ENCODE measurements around the gene EXOC4.

The EXOC4 gene

GRCh38 chr7:133583545-133584171 lies 330.8 kb downstream of the EXOC4 start:
- DNase-seq (ENCODE audit: low read depth, low spot score), result no peak

GRCh38 chr7:133584956-133585668 lies 332.2 kb downstream of the EXOC4 start:
- Histone ChIP-seq H3K4me3 (ENCODE audit: insufficient read length, low read depth) (no peak overlapping the region), H3K27me3 (ENCODE audit: insufficient read depth, insufficient read length) (no peaks in the 10 kb centered on the region), H3K4me1 (ENCODE audit: insufficient read depth, insufficient read length) (no peaks in the 10 kb centered on the region), H3K36me3 (ENCODE audit: insufficient read depth, insufficient read length, low read length) (no peaks in the 10 kb centered on the region), H3K9me3 (ENCODE audit: insufficient read depth, low read length) (no peaks in the 10 kb centered on the region), H3K9ac (ENCODE audit: insufficient read length, low read depth) (no peak overlapping the region)
- TF ChIP-seq ZNF274 (IDR thresholded peaks at IDR 0.05; ENCODE audit: low read depth, low read length) (no peak), YY1 (IDR thresholded peaks at IDR 0.05; ENCODE audit: insufficient read depth, insufficient read length) (no peak), SUZ12 (IDR thresholded peaks at IDR 0.05; ENCODE audit: extremely low read depth, insufficient read depth, insufficient read length) (no peak)
- no peak for DNase-seq (ENCODE audit: low read depth, low spot score)

More at GRCh38 chr7:133583545-133584171, 330.8 kb downstream of the EXOC4 start:
- Histone ChIP-seq H3K4me1 (ENCODE audit: insufficient read depth, insufficient read length) (no peaks in the 10 kb centered on the region), H3K9me3 (ENCODE audit: insufficient read depth, low read length) (no peaks in the 10 kb centered on the region), H3K27me3 (ENCODE audit: insufficient read depth, insufficient read length) (no peaks in the 10 kb centered on the region), H3K9ac (ENCODE audit: insufficient read length, low read depth) (no peak overlapping the region), H3K36me3 (ENCODE audit: insufficient read depth, insufficient read length, low read length) (no peaks in the 10 kb centered on the region), H3K4me3 (ENCODE audit: insufficient read length, low read depth) (no peak overlapping the region)
- no peak for TF ChIP-seq YY1 (IDR thresholded peaks at IDR 0.05; ENCODE audit: insufficient read depth, insufficient read length)
- no peak for TF ChIP-seq SUZ12 (IDR thresholded peaks at IDR 0.05; ENCODE audit: extremely low read depth, insufficient read depth, insufficient read length)
- no peak for TF ChIP-seq ZNF274 (IDR thresholded peaks at IDR 0.05; ENCODE audit: low read depth, low read length)

DNA sequence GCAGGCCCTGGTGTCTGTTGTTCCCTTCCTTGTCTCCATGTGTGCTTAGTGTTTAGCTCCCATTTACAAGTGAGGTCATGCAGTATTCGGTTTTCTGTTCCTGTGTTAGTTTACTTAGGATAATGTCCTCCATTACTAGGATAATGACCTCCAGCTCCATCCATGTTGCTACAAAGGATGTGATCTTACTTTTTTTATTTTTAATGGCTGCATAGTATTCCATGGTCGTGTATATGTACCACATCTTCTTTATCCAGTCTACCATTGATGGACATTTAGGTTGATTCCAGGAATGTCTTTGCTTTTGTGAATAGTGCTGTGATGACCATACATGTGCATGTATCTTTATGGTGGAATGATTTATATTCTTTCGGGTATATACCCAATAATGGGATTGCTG lies 333.4 kb downstream of the EXOC4 start:
- Histone ChIP-seq H3K4me3 (ENCODE audit: insufficient read length, low read depth) (no peak overlapping the region), H3K9ac (ENCODE audit: insufficient read length, low read depth) (no peak overlapping the region), H3K9me3 (ENCODE audit: insufficient read depth, low read length) (no peaks in the 10 kb centered on the region), H3K36me3 (ENCODE audit: insufficient read depth, insufficient read length, low read length) (no peaks in the 10 kb centered on the region), H3K4me1 (ENCODE audit: insufficient read depth, insufficient read length) (no peaks in the 10 kb centered on the region), H3K27me3 (ENCODE audit: insufficient read depth, insufficient read length) (no peaks in the 10 kb centered on the region)
- TF ChIP-seq SUZ12 (IDR thresholded peaks at IDR 0.05; ENCODE audit: extremely low read depth, insufficient read depth, insufficient read length) (no peak), YY1 (IDR thresholded peaks at IDR 0.05; ENCODE audit: insufficient read depth, insufficient read length) (no peak)
- DNase-seq (ENCODE audit: low read depth, low spot score), result no peak

- DNase-seq (ENCODE audit: low read depth, low spot score), result no peak
- H3K27me3 ChIP-seq (ENCODE audit: insufficient read depth, insufficient read length), result no peaks in the 10 kb centered on the region
- no peaks in the 10 kb centered on the region for H3K9me3 ChIP-seq (ENCODE audit: insufficient read depth, low read length)
- H3K36me3 ChIP-seq (ENCODE audit: insufficient read depth, insufficient read length, low read length), result no peaks in the 10 kb centered on the region
- no peaks in the 10 kb centered on the region for H3K4me1 ChIP-seq (ENCODE audit: insufficient read depth, insufficient read length)
- TF ChIP-seq YY1 (IDR thresholded peaks at IDR 0.05; ENCODE audit: insufficient read depth, insufficient read length) (no peak), SUZ12 (IDR thresholded peaks at IDR 0.05; ENCODE audit: extremely low read depth, insufficient read depth, insufficient read length) (no peak), ZNF274 (IDR thresholded peaks at IDR 0.05; ENCODE audit: low read depth, low read length) (no peak)
- H3K9ac ChIP-seq (ENCODE audit: insufficient read length, low read depth), result no peak overlapping the region
- H3K4me3 ChIP-seq (ENCODE audit: insufficient read length, low read depth), result no peak overlapping the region
Observed at GRCh38 chr7:133587903-133588302, 335.0 kb downstream of the EXOC4 start.

- no peak overlapping the region for H3K9ac ChIP-seq (ENCODE audit: insufficient read length, low read depth)
- no peaks in the 10 kb centered on the region for H3K27me3 ChIP-seq (ENCODE audit: insufficient read depth, insufficient read length)
- H3K36me3 ChIP-seq (ENCODE audit: insufficient read depth, insufficient read length, low read length), result no peaks in the 10 kb centered on the region
- H3K4me1 ChIP-seq (ENCODE audit: insufficient read depth, insufficient read length), result no peaks in the 10 kb centered on the region
- TF ChIP-seq YY1 (IDR thresholded peaks at IDR 0.05; ENCODE audit: insufficient read depth, insufficient read length) (no peak), ZNF274 (IDR thresholded peaks at IDR 0.05; ENCODE audit: low read depth, low read length) (no peak), SUZ12 (IDR thresholded peaks at IDR 0.05; ENCODE audit: extremely low read depth, insufficient read depth, insufficient read length) (no peak)
- no peaks in the 10 kb centered on the region for H3K9me3 ChIP-seq (ENCODE audit: insufficient read depth, low read length)
- H3K4me3 ChIP-seq (ENCODE audit: insufficient read length, low read depth), result no peak overlapping the region
- DNase-seq (ENCODE audit: low read depth, low spot score), result no peak
Observed at GRCh38 chr7:133590795-133591194, 337.9 kb downstream of the EXOC4 start.

- Histone ChIP-seq H3K4me3 (ENCODE audit: insufficient read length, low read depth) (no peak overlapping the region), H3K9ac (ENCODE audit: insufficient read length, low read depth) (no peak overlapping the region), H3K27me3 (ENCODE audit: insufficient read depth, insufficient read length) (no peaks in the 10 kb centered on the region), H3K9me3 (ENCODE audit: insufficient read depth, low read length) (no peaks in the 10 kb centered on the region), H3K4me1 (ENCODE audit: insufficient read depth, insufficient read length) (no peaks in the 10 kb centered on the region), H3K36me3 (ENCODE audit: insufficient read depth, insufficient read length, low read length) (no peaks in the 10 kb centered on the region)
- DNase-seq (ENCODE audit: low read depth, low spot score), result no peak
- no peak for TF ChIP-seq ZNF274 (IDR thresholded peaks at IDR 0.05; ENCODE audit: low read depth, low read length)
Observed at GRCh38 chr7:133591704-133592340, 338.9 kb downstream of the EXOC4 start.

GRCh38 chr7:133593561-133593960 lies 340.7 kb downstream of the EXOC4 start:
- Histone ChIP-seq H3K9me3 (ENCODE audit: insufficient read depth, low read length) (no peaks in the 10 kb centered on the region), H3K36me3 (ENCODE audit: insufficient read depth, insufficient read length, low read length) (no peaks in the 10 kb centered on the region), H3K27me3 (ENCODE audit: insufficient read depth, insufficient read length) (no peaks in the 10 kb centered on the region), H3K4me3 (ENCODE audit: insufficient read length, low read depth) (no peak overlapping the region), H3K9ac (ENCODE audit: insufficient read length, low read depth) (no peak overlapping the region), H3K4me1 (ENCODE audit: insufficient read depth, insufficient read length) (no peaks in the 10 kb centered on the region)
- TF ChIP-seq SUZ12 (IDR thresholded peaks at IDR 0.05; ENCODE audit: extremely low read depth, insufficient read depth, insufficient read length) (no peak), YY1 (IDR thresholded peaks at IDR 0.05; ENCODE audit: insufficient read depth, insufficient read length) (no peak), ZNF274 (IDR thresholded peaks at IDR 0.05; ENCODE audit: low read depth, low read length) (no peak)
- DNase-seq (ENCODE audit: low read depth, low spot score), result no peak

All from NT2/D1 (cell line).